GM12875 (cell line): Measurements from ENCODE around the gene IRX3.

ENCODE experiments used
- H3K4me3 ChIP-seq: one replicate; pipeline ENCODE4 v1.5.1; 2011; ENCODE audit warnings: low read depth, low read length, control low read depth
- TF ChIP-seq, protein P1 (sequence below): IDR thresholded peaks from 2 replicates; pipeline ENCODE4 v1.5.1; 2011; ENCODE audit warnings: low read depth, mild to moderate bottlenecking, control low read depth, inconsistent platforms, low read length, moderate library complexity, borderline replicate concordance; ENCODE audit not compliant: insufficient read depth

The IRX3 gene

DNA sequence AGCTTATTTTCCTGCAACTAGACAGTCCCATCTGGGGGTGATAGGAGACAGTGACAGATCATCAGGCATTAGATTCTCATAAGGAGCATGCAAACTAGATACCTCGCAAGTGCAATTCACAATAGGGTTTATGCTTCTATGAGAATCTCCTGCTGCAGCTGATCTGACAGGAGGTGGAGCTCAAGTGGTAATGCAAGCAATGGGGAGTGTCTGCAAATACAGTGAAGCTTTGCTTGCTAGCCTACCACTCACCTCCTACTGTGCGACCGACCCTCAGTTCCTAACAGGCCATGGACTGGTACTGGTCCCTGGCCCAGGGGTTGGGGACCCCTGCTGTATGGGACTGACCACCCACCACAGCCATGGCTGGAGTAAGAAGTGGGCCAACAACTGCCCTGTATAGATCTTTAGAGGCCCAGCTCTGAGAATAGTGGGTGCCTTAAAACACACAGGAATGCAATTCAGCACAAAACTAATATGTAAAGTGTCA lies 26.0 kb upstream of the IRX3 start:
- H3K4me3 ChIP-seq, result no peak overlapping the region
- TF ChIP-seq, protein P1, sequence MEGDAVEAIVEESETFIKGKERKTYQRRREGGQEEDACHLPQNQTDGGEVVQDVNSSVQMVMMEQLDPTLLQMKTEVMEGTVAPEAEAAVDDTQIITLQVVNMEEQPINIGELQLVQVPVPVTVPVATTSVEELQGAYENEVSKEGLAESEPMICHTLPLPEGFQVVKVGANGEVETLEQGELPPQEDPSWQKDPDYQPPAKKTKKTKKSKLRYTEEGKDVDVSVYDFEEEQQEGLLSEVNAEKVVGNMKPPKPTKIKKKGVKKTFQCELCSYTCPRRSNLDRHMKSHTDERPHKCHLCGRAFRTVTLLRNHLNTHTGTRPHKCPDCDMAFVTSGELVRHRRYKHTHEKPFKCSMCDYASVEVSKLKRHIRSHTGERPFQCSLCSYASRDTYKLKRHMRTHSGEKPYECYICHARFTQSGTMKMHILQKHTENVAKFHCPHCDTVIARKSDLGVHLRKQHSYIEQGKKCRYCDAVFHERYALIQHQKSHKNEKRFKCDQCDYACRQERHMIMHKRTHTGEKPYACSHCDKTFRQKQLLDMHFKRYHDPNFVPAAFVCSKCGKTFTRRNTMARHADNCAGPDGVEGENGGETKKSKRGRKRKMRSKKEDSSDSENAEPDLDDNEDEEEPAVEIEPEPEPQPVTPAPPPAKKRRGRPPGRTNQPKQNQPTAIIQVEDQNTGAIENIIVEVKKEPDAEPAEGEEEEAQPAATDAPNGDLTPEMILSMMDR, result no peak

DNA sequence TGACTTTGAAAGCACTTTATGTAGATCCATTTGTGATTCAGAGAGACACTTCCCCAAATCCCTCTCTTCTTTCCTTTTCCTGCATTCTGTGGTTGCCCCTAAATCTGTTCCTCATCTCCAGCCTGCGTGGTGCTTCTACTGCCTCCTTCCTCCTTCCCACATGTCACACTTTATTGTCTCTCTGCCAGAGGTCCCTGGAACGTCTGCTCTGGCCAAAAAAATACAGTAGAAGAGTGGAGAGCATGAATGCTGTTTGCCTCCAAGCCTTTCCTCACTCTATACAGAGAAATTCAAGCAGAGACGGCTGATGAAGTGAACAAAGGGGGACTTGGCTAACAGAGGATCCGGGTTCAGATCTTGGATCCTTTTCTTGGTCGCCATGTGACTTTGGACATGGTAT lies 22.8 kb upstream of the IRX3 start:
- no peak overlapping the region for H3K4me3 ChIP-seq
- TF ChIP-seq, protein P1, result no peak

DNA sequence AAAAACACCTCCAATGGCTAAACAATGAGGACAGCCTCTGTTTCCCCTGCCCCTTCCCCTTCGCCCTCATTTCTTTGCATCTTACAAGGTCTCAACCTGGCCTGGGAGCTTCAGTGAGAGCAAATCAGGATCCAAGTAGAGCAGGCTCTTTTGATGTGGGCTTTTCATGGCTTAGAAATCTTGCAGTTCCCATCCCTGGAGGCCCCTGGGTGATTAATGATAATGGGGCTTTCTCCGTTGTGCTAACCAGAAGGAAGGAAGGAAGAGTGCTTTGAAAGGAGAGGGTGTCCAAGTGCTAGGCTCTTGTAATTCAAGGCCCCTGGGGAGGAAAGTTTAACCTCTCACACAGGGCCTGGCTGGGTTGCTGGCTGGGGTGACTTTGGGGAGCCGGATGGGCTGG lies 18.5 kb upstream of the IRX3 start:
- TF ChIP-seq, protein P1, result no peak
- H3K4me3 ChIP-seq, result no peak overlapping the region

DNA sequence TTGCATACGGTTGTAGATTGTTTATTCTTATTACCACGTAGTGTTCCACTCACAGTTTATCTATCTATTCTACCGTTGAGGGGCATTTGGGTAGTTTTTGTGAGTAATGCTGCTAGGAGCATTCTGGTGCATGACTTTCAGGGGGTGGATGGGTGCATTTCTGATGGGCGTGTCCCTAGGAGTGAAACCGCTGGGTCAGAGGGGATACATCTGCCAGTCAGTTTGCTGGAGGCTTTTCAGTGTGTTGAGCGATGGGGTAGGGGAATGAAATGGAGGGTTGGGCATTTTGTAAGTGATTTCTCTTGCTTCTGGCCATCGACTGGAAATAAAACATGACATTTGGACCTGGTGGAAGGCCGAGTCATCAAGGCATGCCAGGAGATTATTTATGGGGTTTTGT lies 17.0 kb upstream of the IRX3 start:
- TF ChIP-seq, protein P1, result no peak
- no peak overlapping the region for H3K4me3 ChIP-seq

DNA sequence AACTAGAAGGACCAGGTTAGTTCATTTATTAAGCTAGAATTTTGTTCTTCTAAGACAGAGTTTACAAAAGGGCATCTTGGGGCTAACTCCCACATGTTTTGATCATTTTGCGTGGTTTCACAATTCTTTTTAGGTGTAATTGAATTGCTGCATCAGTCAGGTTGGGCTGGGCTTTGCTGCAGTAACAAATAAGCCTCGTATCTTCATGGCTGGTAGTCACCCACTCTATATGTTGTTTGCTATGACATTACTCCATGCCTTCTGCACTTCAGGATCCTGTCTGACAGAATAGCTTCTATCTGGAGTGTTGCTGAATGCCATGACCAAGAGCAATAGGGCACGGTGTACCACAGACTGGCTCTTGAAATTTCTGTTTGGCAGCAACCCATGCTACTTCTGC lies 10.6 kb upstream of the IRX3 start:
- no peak overlapping the region for H3K4me3 ChIP-seq
- TF ChIP-seq, protein P1, result no peak

DNA sequence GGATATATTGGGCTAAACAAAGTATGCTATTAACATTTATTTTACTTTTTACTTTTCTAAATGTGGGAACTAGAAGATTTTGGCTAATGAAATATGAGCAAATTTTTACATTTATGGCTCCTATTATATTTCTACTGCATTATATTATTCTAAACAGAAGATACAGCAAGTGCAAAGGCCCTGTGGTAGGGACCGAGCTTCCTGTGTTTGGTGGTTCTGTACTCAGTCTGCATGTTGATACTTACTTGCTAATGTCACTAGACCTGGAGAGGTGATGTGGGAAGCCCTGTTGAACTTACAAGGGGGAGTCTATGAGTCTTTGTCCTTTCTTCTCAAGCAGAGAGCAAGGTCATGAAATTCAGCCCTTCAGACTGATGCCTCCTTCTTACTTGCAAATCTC lies 10.0 kb upstream of the IRX3 start:
- H3K4me3 ChIP-seq, result no peak overlapping the region
- TF ChIP-seq, protein P1, result no peak

DNA sequence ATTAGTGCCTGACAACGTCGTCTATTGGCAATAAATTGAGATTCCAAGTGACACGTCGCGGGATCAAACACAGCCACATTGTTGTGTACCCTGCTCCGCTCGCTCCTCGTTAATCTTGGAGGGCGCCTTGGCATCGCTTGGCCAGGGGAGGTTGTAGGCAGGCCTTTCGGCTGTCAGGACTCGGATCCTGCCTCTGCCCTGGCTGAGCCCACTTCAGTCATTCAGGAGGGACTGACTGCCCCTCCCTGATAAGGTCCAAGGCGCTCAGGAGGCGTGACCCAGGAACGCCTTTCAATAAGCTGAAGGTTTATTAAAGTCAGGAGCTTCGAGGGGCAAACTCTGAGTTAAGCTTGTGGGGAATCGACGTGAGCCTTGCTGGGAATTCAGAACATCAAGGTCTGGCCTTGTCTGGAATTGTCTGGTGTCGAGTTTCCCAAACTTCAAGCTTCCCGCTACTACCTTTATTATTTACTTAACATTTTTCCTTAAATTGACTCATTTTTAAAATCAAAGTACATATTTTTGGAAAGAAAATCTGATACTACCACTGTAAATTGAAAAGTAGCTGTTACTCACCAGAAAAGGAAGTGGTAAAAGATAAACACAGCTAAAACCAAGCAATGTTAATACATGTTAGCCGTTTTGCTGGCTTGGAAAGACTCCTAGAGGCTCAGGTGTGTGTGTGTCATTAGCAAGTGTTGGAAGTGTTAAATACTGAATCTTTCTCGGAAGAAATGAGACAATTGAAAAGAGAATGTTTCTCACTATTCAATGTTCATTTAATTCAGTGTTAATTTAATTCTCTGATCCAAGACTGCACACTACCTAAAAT lies 5.3 kb upstream of the IRX3 start:
- no peak overlapping the region for H3K4me3 ChIP-seq
- TF ChIP-seq, protein P1, result no peak
